Measurements from ENCODE around the gene FOXJ3.

The FOXJ3 gene

GRCh38 chr1:42311138-42311537 lies 23.9 kb downstream of the FOXJ3 start:
- Histone ChIP-seq H3K79me2 (ENCODE audit: control insufficient read depth, low read length) (peaks cover 91% of the 10 kb centered on the region), H3K4me1 (ENCODE audit: control insufficient read depth, low read length) (0 out of 2 replicates have a peak, but pooled peaks cover 6% of the 10 kb centered on the region), H3K27ac (ENCODE audit: low read depth, low read length) (no peak overlapping the region), H3K4me3 (ENCODE audit: low read length) (no peak overlapping the region), H3K36me3 (ENCODE audit: control insufficient read depth, low read length) (peaks cover 25% of the 10 kb centered on the region), H3K9me2 (replicated peaks; ENCODE audit: control insufficient read depth, low read length) (no peaks in the 10 kb centered on the region), H3K9me3 (ENCODE audit: control insufficient read depth, insufficient read depth, low read length) (no peaks in the 10 kb centered on the region), H3K4me2 (ENCODE audit: low read length) (no peak overlapping the region), H4K20me1 (ENCODE audit: control insufficient read depth, insufficient read depth, low read depth, low read length) (peaks cover 17% of the 10 kb centered on the region), H3K27me3 (ENCODE audit: control insufficient read depth, low read length) (no peaks in the 10 kb centered on the region), H3F3A (ENCODE audit: control insufficient read depth, insufficient read depth) (no peaks in the 10 kb centered on the region)
- TF ChIP-seq CTCF (IDR thresholded peaks at IDR 0.05; ENCODE audit: low read depth, low read length, poor library complexity, severe bottlenecking) (no peak), EZH2phosphoT487 (IDR thresholded peaks at IDR 0.05; ENCODE audit: borderline replicate concordance, low read length) (no peak)

- Histone ChIP-seq H3K9me3 (ENCODE audit: control insufficient read depth, insufficient read depth, low read length) (peaks cover 16% of the 10 kb centered on the region; the same call in 1 of the 2 replicates), H3K27me3 (ENCODE audit: control insufficient read depth, low read length) (no peaks in the 10 kb centered on the region), H4K20me1 (ENCODE audit: control insufficient read depth, insufficient read depth, low read depth, low read length) (no peaks in the 10 kb centered on the region), H3K4me1 (ENCODE audit: control insufficient read depth, low read length) (0 out of 2 replicates have a peak, but pooled peaks cover 6% of the 10 kb centered on the region), H3F3A (ENCODE audit: control insufficient read depth, insufficient read depth) (no peaks in the 10 kb centered on the region), H3K27ac (ENCODE audit: low read depth, low read length) (no peak overlapping the region), H3K4me2 (ENCODE audit: low read length) (no peak overlapping the region), H3K9me2 (replicated peaks; ENCODE audit: control insufficient read depth, low read length) (no peaks in the 10 kb centered on the region), H3K36me3 (ENCODE audit: control insufficient read depth, low read length) (peaks cover 52% of the 10 kb centered on the region), H3K4me3 (ENCODE audit: low read length) (no peak overlapping the region), H3K79me2 (ENCODE audit: control insufficient read depth, low read length) (peaks cover 88% of the 10 kb centered on the region)
- no peak for TF ChIP-seq EZH2phosphoT487 (IDR thresholded peaks at IDR 0.05; ENCODE audit: borderline replicate concordance, low read length)
- TF ChIP-seq CTCF (IDR thresholded peaks at IDR 0.05; ENCODE audit: low read depth, low read length, poor library complexity, severe bottlenecking), result no peak
These were observed 28.1 kb downstream of the FOXJ3 start for GRCh38 chr1:42306977-42307376.

- no peaks in the 10 kb centered on the region for H3K27me3 ChIP-seq (ENCODE audit: control insufficient read depth, low read length)
- H3K79me2 ChIP-seq (ENCODE audit: control insufficient read depth, low read length), result peaks cover 84% of the 10 kb centered on the region
- no peaks in the 10 kb centered on the region for H3K4me1 ChIP-seq (ENCODE audit: control insufficient read depth, low read length)
- no peaks in the 10 kb centered on the region for H3F3A ChIP-seq (ENCODE audit: control insufficient read depth, insufficient read depth)
- TF ChIP-seq CTCF (IDR thresholded peaks at IDR 0.05; ENCODE audit: low read depth, low read length, poor library complexity, severe bottlenecking) (no peak), EZH2phosphoT487 (IDR thresholded peaks at IDR 0.05; ENCODE audit: borderline replicate concordance, low read length) (no peak)
- no peak overlapping the region for H3K4me2 ChIP-seq (ENCODE audit: low read length)
- H3K4me3 ChIP-seq (ENCODE audit: low read length), result no peak overlapping the region
- H3K27ac ChIP-seq (ENCODE audit: low read depth, low read length), result no peak overlapping the region
- H3K9me2 ChIP-seq (replicated peaks; ENCODE audit: control insufficient read depth, low read length), result no peaks in the 10 kb centered on the region
- peaks cover 53% of the 10 kb centered on the region for H3K36me3 ChIP-seq (ENCODE audit: control insufficient read depth, low read length)
- peaks cover 17% of the 10 kb centered on the region; the same call in 1 of the 2 replicates for H3K9me3 ChIP-seq (ENCODE audit: control insufficient read depth, insufficient read depth, low read length)
- no peaks in the 10 kb centered on the region for H4K20me1 ChIP-seq (ENCODE audit: control insufficient read depth, insufficient read depth, low read depth, low read length)
These were observed 29.4 kb downstream of the FOXJ3 start for GRCh38 chr1:42305639-42306038.

Data from DOHH2 (cell line).